Kidney (tissue), 14 donors: ENCODE data around the gene BBOX1. TPM values are rescaled to one million over a fixed set of nuclear protein-coding genes. Genes with fewer than 3 reads are reported as not detected.

Source experiments
- DNase-seq, 5 donors: peaks; one replicate each; pipeline ENCODE4 v3.0.0-alpha.2; 2013 to 2020
- FAIRE-seq: peaks from 2 replicates; lab custom pipeline; 2012; peaks lifted over from hg19 to GRCh38; lab: Jason Lieb, UNC
- H3K27ac ChIP-seq, 2 donors: one replicate each; pipeline ENCODE4 v1.7.0; 2013; ENCODE audit warnings: low read depth in 2 of 2, low read length in 2 of 2, inconsistent platforms in 1 of 2
- H3K27me3 ChIP-seq: one replicate; pipeline ENCODE4 v1.7.1; 2013; ENCODE audit warnings: low read length, inconsistent platforms; ENCODE audit not compliant: control insufficient read depth, insufficient read depth
- H3K36me3 ChIP-seq, 3 donors: one replicate each; pipeline versions ENCODE4 v1.7.0 to v1.7.1; 2013; ENCODE audit warnings: low read length in 3 of 3, control low read depth in 1 of 3, inconsistent platforms in 1 of 3; ENCODE audit not compliant: insufficient read depth in 3 of 3, control insufficient read depth in 2 of 3
- H3K4me1 ChIP-seq, 3 donors: one replicate each; pipeline versions ENCODE4 v1.7.0 to v1.7.1; 2013; ENCODE audit warnings: low read length in 3 of 3, inconsistent platforms in 1 of 3, low read depth in 1 of 3; ENCODE audit not compliant: control insufficient read depth in 2 of 3, insufficient read depth in 2 of 3
- H3K4me3 ChIP-seq, 3 donors: one replicate each; pipeline versions ENCODE4 v1.7.0 to v1.8.1; 2013; ENCODE audit warnings: low read length in 3 of 3, control low read depth in 1 of 3, inconsistent platforms in 1 of 3
- H3K9ac ChIP-seq, 3 donors: one replicate each; pipeline versions ENCODE4 v1.7.0 to v1.7.1; 2013; ENCODE audit warnings: low read length in 3 of 3, control low read depth in 1 of 3, inconsistent platforms in 1 of 3
- H3K9me3 ChIP-seq, 3 donors: one replicate each; pipeline versions ENCODE4 v1.7.0 to v1.7.1; 2013; ENCODE audit warnings: low read length in 3 of 3, control low read depth in 1 of 3, inconsistent platforms in 1 of 3; ENCODE audit not compliant: control insufficient read depth in 2 of 3, insufficient read depth in 1 of 3
- CTCF ChIP-seq: IDR thresholded peaks from 3 replicates; pipeline ENCODE4 v1.5.1; 2012; ENCODE audit warnings: mild to moderate bottlenecking, moderate library complexity, borderline replicate concordance; ENCODE audit not compliant: insufficient read depth; ENCODE audit errors: extremely low read depth
- intact Hi-C: fragments of 100-400 bp; cut with DNase I; formaldehyde crosslinking; loops from one replicate; pipeline ENCODE4 v1.11.1; 2022
- polyA plus RNA-seq: library from polyadenylated mRNA; stranded (reverse); fragments of 350-450 nt; fragmentation: Illumina TruSeq; extraction: RNeasy Lipid Tissue Mini Kit (QIAGEN cat#74804); gene quantifications from one replicate; pipeline ENCODE4 v1.2.3, GENCODE V29; 2014; ENCODE audit warnings: low read depth, low replicate concordance; ENCODE audit not compliant: insufficient read depth
- total RNA-seq: library from RNA; stranded (reverse); fragmentation: NEBNext Ultra II Directional; extraction: Animal tissue kit (Norgen Biotek cat#: 25700); gene quantifications from one replicate; pipeline ENCODE4 v1.2.1, GENCODE V29; 2021
- donor health status: control.
- donor health status: control.
- donor health status: control.
- donor health status: control.
- donor health status: control.
- donor health status: DM: yes; HTN: yes; CAD: no.
- donor health status: Normal renal cell carcinoma (clear cell type).

The BBOX1 gene
- total and polyA plus RNA-seq, 2 donors from 2014 or later, result 159 to 414 TPM

GRCh38 chr11:27059431-27059830 lies 18.8 kb downstream of the BBOX1 start:
- DNase-seq, result no peak
- FAIRE-seq, result no peak
- Histone ChIP-seq H3K4me1 (no peaks in the 10 kb centered on the region), H3K9ac (no peak overlapping the region), H3K9me3 (no peaks in the 10 kb centered on the region), H3K36me3 (no peaks in the 10 kb centered on the region), H3K27ac (no peak overlapping the region), H3K4me3 (peak overlapping the region in 1 of 3 donors; percentile 56), H3K27me3 (no peaks in the 10 kb centered on the region)
- TF ChIP-seq CTCF, result no peak
- intact Hi-C loops, result no loop called here

- intact Hi-C loops, result no loop called here
Observed at GRCh38 chr11:27060816-27061460, 20.3 kb downstream of the BBOX1 start.

GRCh38 chr11:27061461-27061821 lies 20.8 kb downstream of the BBOX1 start:
- Histone ChIP-seq H3K36me3 (no peaks in the 10 kb centered on the region), H3K9me3 (no peaks in the 10 kb centered on the region), H3K27me3 (no peaks in the 10 kb centered on the region), H3K9ac (no peak overlapping the region), H3K4me3 (no peak overlapping the region), H3K4me1 (no peaks in the 10 kb centered on the region), H3K27ac (no peak overlapping the region)
- FAIRE-seq (no peak), DNase-seq (no peak)
- TF ChIP-seq CTCF, result no peak
- intact Hi-C loops, result no loop called here

More at GRCh38 chr11:27060816-27061460, 20.3 kb downstream of the BBOX1 start:
- Histone ChIP-seq H3K4me3 (peak overlapping the region in 2 of 3 donors; percentile 35 to 36), H3K9me3 (no peaks in the 10 kb centered on the region), H3K4me1 (no peaks in the 10 kb centered on the region), H3K27ac (no peak overlapping the region), H3K36me3 (no peaks in the 10 kb centered on the region), H3K27me3 (no peaks in the 10 kb centered on the region), H3K9ac (no peak overlapping the region)
- FAIRE-seq (no peak), DNase-seq (peak in 2 of 5 donors; percentile 24 to 52)
- no peak for TF ChIP-seq CTCF

GRCh38 chr11:27064086-27064485 lies 23.5 kb downstream of the BBOX1 start:
- FAIRE-seq, result no peak
- no peak overlapping the region for H3K4me3 ChIP-seq
- no peak for DNase-seq

More at GRCh38 chr11:27064086-27064485, 23.5 kb downstream of the BBOX1 start:
- TF ChIP-seq CTCF, result no peak
- no peaks in the 10 kb centered on the region for H3K27me3 ChIP-seq
- H3K27ac ChIP-seq, result no peak overlapping the region
- no peaks in the 10 kb centered on the region for H3K4me1 ChIP-seq
- H3K36me3 ChIP-seq, result no peaks in the 10 kb centered on the region
- H3K9ac ChIP-seq, result no peak overlapping the region
- no peaks in the 10 kb centered on the region for H3K9me3 ChIP-seq
- intact Hi-C loops, result no loop called here
